ENCODE data around the gene INAVA.
"Not testable (repeated sequence)": the region's sequence is repeated elsewhere in the genome, so short reads cannot be mapped to it uniquely, and the experiment has no call there.

Gene INAVA

DNA sequence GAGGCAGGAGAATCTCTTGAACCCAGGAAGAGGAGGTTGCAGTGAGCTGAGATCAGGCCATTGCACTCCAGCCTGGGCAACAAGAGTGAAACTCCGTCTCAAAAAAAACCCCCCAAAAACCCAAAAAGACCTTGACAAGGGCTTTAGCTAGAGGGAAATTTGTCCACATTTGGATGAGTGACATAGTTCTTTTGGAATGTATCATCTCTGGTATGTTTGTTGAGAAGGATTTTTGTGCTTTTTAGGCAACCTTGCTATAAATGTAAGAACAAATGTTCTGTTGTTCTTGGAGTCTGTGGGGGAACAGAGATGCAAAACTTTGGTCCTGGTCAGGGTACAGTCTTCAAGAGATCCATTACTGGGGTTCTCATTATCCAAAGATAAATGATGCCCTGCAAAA lies 28.9 kb downstream of the INAVA start:
- DNase-seq, result no peak

DNA sequence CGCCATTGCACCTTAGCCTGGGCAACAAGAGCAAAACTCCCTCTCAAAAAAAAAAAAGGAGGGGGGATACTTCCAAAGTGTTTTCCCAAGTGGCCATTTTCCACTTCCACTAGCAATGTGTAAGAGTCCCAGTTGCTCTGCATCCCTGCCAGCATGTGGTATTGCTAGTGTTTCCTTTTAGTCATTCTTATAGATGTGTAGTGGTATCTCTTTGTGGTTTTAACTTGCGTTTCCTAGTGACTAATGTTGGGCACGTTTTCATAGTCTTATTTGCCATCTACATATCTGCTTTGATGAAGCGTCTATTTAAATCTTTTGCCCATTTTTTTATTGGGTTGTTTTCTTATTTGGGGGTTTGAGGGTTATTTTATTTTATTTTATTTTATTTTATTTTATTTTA lies 31.1 kb downstream of the INAVA start:
- DNase-seq, result peak in 1 of 2 experiments; percentile 23

DNA sequence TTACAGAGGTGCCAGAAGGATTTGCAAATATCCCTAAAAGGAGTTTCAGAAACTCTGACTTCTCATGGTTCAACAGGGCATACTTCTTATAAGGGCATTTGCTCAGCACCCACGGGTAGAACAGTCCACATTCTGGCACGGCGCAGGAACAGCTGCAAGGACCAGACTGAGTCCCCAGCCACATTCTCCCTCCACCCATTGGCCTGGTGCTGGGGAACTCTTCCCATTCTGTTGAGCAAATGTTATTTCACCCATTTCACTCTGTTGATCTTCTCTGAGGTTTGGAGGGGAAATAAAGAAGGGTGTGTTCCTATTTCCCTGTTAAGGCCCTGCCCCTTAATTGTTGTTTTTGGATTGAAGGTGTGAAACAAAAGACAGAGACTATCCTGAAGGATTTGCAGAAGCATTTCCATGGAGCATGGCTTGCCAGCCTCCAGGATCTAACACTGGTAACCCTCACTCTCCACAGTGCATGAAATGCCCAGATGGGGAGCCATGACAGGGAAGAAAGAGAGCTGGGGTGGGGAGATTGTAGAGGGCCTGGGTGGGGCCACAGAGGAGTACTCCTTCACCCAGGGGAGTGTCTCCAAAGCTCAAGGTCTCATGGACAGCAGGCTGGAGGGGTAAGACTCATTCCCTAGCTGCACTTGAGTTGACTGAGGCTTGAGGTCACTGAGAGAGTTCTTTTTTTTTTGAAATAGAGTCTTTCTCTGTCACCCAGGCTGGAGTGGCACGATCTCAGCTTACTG lies 35.0 kb downstream of the INAVA start:
- no peak for DNase-seq

DNA sequence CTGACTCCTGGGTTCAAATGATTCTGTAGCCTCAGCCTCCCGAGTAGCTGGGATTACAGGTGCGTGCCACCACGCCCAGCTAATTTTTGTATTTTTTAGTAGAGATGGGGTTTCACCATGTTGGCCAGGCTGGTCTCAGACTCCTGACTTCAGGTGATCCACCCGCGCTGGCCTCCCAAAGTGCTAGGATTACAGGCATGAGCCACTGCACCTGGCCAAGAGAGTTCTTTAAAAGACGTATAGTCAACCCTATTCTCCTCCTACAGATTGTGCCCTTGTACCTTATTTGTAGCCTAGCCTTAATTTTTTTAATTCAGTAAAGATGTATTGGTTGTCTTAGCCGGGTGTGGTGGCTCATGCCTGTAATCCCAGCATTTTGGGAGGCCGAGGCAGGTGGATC lies 35.6 kb downstream of the INAVA start:
- DNase-seq, result not testable (repeated sequence)

DNA sequence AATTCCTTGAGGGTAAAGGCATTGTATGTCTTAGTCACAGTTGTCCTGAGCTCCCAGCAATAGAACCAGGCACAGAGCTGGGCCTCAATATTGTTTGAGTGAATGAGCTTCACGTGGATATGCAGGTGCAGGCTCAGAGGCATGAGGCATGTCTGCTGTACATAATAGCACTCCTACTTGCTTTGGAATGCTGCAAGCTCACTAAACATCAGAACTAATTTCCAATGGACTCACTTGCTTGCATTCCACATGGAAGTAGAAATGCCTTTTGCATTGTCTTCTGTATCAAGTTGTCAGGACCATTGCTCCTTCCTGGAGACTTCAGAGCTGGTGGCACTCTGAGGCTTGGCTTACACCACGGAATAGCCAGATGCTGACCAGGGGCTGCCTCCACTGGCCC lies 37.1 kb downstream of the INAVA start:
- no peak for DNase-seq

DNA sequence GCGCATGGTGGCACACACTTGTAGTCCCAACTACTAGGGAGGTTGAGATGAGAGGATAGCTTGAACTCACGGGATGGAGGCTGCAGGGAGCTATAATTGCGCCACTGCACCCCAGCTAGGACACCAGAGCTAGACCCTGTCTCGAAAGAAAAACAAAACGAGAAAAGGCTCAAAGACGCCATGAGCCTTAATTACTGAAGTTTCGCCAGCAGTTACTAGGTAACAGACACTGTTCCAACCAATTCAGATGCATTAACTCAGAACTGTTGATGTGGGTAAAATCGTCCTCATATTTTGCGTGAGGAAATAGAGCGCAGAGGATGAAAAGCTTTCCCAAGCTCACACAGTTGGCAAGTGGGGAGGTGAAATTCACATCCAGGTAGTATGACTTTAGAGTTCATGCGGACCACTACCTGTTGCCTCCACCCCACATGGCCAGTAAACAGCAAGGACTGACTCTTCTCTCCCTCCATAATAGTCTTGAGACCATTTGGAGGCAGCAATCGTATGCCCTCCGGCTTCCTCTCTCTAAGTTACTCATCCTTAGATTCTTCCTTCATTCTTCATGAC lies 40.1 kb downstream of the INAVA start:
- DNase-seq, result no peak

DNA sequence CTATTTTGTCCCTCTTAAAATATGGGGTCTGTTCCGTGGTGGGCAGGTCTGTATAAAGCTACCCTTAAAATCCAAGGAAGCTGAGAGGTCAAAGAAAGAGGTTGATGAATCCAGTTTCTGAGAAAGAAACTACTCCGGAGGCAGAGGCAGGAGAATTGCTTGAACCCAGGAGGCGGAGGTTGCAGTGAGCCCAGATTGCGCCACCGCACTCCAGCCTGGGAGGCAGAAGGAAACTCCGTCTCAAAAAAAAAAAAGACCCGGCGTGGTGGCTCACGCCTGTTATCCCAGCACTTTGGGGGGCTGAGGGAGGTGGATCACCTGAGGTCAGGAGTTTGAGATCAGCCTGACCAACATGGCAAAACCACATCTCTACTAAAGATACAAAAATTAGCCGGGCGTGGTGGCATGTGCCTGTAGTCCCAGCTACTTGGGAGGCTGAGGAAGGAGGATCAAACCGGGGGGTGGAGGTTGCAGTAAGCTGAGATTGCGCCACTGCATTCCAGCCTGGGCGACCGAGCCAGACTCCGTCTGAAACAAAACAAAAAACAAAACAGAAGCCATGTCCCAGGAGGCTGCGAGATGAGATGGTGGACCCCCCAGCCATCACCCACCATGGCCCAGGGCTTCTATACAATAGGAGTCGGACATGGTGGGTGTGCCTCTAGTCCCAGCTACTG lies 40.7 kb downstream of the INAVA start:
- not testable (repeated sequence) for DNase-seq

DNA sequence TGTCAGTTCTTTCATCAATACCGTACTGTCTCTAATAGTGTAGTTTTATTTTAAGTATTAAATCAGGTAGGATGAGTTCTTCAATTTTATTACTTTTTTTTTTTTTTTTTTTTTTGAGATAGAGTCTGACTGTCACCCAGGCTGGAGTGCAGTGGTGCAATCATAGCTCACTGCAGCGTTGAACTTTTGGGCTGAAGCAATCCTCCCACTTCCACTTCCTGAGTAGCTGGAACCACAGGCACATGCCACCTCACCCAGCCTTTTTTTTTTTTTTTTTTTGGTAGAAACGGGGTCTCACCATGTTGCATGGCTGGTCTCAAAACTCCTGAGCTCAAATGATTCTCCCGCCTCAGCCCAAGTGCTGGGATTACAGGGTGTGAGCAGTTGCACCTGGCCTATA lies 44.3 kb downstream of the INAVA start:
- DNase-seq, result no peak

DNA sequence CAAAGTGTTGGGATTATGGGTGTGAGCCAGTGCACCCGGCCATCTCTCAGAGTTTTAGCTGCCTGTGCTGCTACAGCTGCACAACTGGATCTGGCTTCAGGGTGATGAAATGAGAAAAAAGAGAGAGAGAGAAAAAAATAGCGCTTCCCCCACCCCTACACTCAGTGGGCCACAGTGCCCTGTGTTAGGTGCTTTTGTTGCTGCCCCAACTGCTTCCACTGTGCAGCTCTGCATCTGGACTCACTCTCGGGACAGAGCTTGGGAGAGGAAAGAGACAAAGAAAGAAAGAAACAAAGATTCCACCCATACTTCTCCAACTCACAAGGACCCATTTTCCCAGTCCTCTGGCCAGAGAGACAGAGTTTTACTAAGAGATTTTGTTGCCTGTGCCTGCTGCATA lies 50.4 kb downstream of the INAVA start:
- DNase-seq, result no peak

DNA sequence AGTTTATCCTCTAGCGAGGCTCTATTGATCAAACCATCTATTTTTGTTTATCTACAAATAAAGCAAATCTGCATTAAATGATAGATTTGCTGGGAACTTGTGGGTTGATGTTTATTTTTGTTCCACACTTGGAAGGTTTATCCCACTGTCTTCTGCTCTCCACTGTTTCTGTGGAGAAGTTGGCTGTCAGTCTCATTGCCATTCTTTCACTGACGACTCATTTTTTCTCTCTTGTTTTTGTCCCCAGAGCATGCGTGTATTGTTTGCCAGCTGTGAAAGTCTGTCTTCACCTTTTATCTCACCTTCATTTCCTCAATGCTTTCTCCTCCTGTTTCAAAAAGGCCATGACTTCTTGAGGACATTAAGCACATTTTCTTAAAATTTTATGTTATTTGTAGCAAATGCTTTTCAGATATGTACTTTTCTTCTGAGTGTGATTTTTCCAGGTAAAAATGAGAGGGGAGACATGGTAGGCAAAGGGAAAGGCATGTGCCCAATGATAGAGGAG lies 52.4 kb downstream of the INAVA start:
- DNase-seq, result no peak

DNA sequence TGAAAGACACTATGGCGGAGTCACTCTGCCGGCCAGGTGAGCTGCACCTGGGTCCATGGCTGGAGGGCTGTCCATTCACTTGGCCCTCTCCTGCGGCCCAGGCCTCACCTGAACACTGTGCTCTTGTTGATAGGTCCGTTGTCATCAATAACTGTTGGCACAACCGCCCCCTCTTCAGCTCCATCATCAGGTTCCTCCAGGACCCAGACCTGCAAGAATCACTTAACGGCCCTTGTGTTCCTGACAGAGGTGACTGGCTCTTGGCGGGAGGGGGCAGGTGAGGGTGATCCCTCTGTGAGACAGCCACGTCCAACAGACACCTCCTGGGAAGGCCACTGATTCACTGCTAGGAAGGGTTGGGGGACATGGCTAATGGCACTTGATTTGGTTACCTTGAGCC lies 54.9 kb downstream of the INAVA start:
- DNase-seq, result no peak

DNA sequence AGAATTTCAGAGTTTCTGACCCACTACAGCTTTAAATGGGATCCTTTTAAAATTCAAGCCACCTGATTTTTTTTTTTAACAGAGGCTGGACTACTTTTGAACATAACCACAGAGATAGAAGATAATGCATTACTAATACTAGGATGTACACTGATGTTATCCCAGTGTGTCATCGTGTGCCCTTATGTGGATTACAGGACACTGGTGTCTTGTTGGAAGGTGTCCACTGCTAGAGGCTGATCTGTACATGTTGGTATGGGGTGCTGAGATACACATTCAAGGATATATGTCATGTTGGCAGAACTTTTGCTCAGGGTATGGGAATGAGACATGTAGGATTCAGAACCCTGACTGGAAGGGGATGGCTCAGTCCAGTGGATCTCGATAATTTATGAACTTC lies 56.3 kb downstream of the INAVA start:
- DNase-seq, result no peak

DNA sequence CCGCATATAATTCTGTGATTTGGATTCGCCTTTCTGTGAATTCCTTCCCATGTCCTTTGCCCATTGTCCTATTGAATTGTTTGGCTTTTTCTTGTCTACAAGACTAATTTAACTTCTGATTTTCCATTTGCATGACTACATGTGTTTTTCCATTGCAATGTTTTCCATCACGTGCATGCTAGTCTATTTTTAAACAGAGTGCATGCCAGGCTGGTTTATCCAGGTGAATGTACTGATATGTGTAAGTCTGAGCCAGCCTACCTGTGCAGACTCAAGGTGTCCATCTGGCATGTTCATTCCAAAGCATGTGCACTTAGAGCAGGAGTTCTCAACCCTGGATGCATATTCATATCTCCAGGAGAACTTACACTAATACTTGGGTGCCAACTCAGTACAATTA lies 59.7 kb downstream of the INAVA start:
- no peak for DNase-seq

DNA sequence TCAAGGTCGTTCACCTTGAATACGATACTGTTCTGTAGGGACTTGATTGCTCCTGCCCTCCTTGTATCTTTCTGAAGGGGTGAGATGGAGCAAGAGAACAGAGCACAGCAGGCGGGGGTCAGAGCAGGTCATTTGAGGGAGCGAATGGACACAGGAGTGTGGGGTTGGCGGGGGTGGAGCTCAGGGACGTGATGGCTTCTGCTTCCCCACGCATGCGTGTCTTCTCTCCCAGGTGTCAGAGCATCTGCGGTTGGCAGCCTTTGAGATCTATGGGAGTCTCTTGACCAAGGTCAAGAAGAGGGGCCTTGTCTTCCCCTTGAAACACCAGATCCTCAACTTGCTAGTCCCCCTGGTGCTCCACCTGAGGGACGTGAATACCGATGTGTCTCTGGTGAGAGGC lies 63.9 kb downstream of the INAVA start:
- no peak for DNase-seq

DNA sequence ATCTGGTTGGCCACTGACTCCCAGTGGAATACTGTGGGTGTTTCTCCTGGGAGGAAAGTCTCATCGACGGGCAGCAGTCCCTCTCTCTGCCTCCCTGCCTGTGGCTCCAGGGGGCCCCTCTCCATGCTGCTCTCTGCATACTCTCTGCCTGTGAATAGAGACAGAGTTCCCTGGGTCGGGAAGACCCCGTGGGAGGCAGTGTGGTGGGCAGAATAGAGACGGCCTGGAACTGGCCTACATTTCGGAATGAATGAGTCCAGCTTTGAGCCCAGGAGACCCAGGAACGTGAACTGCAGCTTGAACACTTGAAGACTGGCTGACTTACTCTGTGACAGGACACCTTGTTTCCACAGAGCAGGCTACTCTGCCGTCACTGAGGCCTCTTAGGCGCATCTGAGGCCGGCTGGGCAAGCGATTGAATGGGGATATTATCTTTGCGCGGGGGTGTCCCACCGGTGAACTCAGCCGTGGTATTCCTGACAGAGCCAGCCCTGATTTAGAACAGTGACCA lies 64.8 kb downstream of the INAVA start:
- no peak for DNase-seq

DNA sequence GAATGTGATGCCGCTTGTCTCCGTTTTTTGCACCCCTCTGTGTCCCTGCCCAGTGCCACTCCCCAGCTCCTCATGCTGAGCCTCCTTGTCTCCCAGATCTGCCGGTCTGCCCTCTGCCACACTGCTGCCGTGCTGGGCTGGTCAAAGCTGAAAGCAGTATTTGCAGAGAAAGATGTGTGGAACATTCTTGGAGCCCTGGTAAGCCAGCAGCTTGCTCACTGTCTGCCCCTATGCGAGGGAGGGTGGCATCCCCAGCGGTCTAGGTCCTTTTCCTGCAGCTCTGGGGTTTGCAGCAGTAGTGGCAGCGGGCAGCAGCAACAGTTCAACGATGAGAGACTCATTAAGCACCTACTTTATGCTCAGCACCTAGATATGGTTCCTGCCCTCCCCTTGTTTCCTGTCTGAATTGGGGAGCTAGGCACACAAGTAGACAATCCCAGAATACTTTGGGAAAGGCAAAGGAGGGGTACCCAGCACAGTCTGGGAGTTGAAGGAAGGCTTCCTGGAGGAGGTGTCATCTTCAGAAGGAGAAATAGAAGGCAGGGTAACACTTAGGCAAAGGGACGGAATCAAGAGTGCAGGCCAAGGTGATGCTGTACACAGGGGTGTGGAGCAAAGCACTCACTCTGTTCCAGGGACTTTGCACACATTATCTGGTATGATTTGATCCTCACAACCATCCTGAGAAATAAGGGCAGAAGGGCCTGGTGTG lies 65.7 kb downstream of the INAVA start:
- DNase-seq, result no peak

DNA sequence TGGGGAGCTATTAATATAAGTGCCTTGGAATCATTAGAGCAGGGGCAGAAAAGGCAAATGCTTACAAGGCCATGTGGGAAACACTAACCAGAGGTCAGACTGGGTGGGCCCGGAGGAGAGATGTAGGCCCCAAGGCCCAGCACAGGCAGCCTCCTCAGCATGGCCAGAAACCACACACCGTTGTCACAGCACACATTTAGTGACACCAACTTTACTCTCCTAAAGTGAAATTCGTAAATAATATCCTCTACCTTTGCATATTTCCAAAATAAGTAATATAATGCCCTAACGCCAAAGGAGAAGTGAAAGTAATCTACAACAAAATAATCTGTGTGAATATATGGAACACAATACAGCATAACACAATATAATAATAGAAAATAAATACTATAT lies 66.2 kb downstream of the INAVA start:
- no peak for DNase-seq

DNA sequence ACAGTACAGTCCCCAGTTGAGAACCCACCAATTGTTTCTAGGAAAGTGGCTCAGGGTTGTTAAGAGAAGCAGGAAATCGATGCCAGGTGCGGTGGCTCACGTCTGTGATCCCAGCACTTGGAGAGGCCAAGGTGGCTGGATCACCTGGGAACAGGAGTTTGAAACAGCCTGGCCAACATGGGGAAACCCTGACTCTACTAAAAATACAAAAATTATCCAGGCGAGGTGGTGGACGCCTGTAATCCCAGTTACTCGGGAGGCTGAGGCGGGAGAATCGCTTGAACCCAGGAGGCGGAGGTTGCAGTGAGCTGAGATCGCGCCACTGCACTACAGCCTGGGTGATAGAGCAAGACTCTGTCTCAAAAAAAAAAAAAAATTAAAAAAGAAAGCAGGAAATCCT lies 67.5 kb downstream of the INAVA start:
- DNase-seq, result not testable (repeated sequence)

DNA sequence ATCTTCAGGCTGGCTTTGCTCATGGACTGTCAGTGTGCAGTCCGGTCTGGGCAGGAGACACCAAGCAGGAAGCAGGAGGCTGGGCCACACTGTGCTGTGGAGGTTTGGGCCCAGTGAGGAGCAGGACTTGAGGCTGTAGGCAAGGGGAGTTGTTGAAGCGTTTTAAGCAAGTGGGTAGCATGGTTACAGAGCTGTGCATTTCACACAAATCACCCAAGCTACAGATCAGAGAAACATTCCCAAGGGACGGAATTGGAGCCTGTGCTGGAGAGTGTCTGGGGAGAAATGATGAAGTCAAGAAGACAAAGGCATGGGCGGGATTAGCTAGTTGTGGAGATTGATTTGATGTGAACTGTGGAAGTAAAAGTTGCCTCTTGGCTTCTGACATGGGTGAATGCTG lies 67.9 kb downstream of the INAVA start:
- DNase-seq, result no peak

DNA sequence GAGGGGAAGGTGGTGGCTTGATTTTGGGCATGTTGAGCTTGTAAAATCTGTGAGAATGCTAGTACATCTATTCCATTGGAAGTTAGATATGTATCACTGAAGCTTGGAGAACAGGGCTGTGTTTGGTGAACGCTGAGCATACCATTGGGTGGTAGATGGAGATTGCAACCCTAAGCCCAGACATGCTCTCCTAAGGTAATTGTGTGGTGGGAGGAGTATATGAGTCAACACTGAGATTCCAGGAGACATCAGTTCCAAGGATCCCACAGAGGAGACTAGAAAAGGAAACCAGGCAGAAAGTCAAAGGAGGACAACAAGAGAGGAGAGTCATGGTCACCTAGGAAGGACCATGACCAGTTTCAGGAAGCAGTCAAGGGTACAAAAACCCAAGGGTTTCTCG lies 68.4 kb downstream of the INAVA start:
- DNase-seq, result no peak

DNA sequence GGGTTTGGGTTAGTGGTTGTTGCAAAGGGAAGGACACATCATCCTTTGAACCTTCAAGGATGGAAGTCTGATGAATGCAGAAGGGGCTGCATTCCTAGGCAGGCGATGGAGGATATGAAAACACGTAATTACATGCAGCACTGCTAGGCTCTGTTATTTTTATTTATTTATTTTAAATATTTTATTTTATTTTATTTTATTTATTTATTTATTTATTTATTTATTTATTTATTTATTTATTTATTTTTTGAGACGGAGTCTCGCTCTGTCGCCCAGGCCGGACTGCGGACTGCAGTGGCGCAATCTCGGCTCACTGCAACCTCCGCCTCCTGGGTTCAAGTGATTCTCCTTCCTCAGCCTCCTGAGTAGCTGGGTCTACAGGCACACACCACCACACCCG lies 69.2 kb downstream of the INAVA start:
- DNase-seq, result not testable (repeated sequence)
